PC-3 (cell line): ENCODE data around the gene RAP1B.

Experiments
- CTCF ChIP-seq: fragments of 300-600 bp; sonication (generic); conservative IDR thresholded peaks from 2 replicates; pipeline ENCODE4 v1.5.1; 2017; ENCODE audit warnings: antibody characterized with exemption, low read depth, mild to moderate bottlenecking, low read length
- EZH2 ChIP-seq: fragments of 300-600 bp; sonication (generic); IDR thresholded peaks from one replicate; pipeline ENCODE4 v1.6.1; 2017; ENCODE audit warnings: antibody characterized with exemption, mild to moderate bottlenecking, low read length; ENCODE audit not compliant: unreplicated experiment
- EZH2phosphoT487 ChIP-seq: fragments of 300-600 bp; sonication (generic); IDR thresholded peaks from 2 replicates; pipeline ENCODE4 v1.6.1; 2018; ENCODE audit warnings: mild to moderate bottlenecking, antibody characterized with exemption, low read length, borderline replicate concordance

- TF ChIP-seq EZH2 (no peak), CTCF (no peak), EZH2phosphoT487 (no peak)
Measured at GRCh38 chr12:68619541-68619940, 8.8 kb downstream of the RAP1B start.
